Mesodermal cell (in vitro differentiated cells): ENCODE measurements around the gene CEPT1.
"Not testable (repeated sequence)": the region's sequence is repeated elsewhere in the genome, so short reads cannot be mapped to it uniquely, and the experiment has no call there.

Source experiments
- H3K27ac ChIP-seq: 2 replicates; pipeline ENCODE4 v1.7.0; 2013; ENCODE audit warnings: mild to moderate bottlenecking, low read depth, low read length, moderate library complexity; ENCODE audit not compliant: severe bottlenecking
- H3K36me3 ChIP-seq: 2 replicates; pipeline ENCODE4 v1.7.1; 2013; ENCODE audit warnings: mild to moderate bottlenecking, low read length, moderate library complexity; ENCODE audit not compliant: control insufficient read depth, insufficient read depth
- H3K4me1 ChIP-seq: one replicate; pipeline ENCODE4 v1.7.1; 2013; ENCODE audit warnings: mild to moderate bottlenecking, low read length; ENCODE audit not compliant: insufficient read depth, control insufficient read depth, poor library complexity, severe bottlenecking
- H3K4me3 ChIP-seq: 2 replicates; pipeline ENCODE4 v1.7.0; 2013; ENCODE audit warnings: low read length, control low read depth, mild to moderate bottlenecking; ENCODE audit not compliant: insufficient read depth, poor library complexity, severe bottlenecking; ENCODE audit errors: extremely low read depth
- H3K9me3 ChIP-seq: 2 replicates; pipeline ENCODE4 v1.7.1; 2013; ENCODE audit warnings: mild to moderate bottlenecking, low read length, moderate library complexity; ENCODE audit not compliant: control insufficient read depth
- WGBS, 2 experiments: methylation state at CpG; one replicate each; pipeline ENCODE4 v1.1.5; 2013; ENCODE audit warnings: missing lambda C conversion rate in 2 of 2; ENCODE audit not compliant: insufficient coverage in 2 of 2; 5-methylcytosine and 5-hydroxymethylcytosine counted together

The CEPT1 gene

DNA sequence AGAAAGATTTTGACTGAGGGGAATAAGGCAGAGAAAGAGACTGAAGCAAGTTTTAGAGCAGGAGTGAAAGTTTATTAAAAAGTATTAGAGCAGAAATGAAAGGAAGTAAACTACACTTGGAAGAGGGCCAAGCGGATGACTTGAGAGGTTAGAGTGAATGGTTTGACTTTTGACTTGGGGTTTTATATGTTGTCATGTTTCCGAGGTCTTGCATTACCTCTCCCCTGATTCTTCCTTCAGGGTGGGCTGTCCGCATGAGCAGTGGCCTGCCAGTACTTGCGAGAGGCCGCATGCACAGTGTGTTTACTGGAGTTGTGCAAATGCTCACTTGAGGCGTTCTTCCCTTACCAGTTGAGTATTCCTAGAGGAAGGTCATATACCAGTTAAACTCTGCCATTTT is 73.4 kb downstream of the CEPT1 start:
- WGBS, 2 experiments, result 96% methylated on average over 4 of the region's 6 CpGs
- Histone ChIP-seq H3K9me3 (no peaks in the 10 kb centered on the region), H3K27ac (no peak overlapping the region), H3K4me1 (peaks cover 23% of the 10 kb centered on the region), H3K36me3 (no peaks in the 10 kb centered on the region), H3K4me3 (no peak overlapping the region)

DNA sequence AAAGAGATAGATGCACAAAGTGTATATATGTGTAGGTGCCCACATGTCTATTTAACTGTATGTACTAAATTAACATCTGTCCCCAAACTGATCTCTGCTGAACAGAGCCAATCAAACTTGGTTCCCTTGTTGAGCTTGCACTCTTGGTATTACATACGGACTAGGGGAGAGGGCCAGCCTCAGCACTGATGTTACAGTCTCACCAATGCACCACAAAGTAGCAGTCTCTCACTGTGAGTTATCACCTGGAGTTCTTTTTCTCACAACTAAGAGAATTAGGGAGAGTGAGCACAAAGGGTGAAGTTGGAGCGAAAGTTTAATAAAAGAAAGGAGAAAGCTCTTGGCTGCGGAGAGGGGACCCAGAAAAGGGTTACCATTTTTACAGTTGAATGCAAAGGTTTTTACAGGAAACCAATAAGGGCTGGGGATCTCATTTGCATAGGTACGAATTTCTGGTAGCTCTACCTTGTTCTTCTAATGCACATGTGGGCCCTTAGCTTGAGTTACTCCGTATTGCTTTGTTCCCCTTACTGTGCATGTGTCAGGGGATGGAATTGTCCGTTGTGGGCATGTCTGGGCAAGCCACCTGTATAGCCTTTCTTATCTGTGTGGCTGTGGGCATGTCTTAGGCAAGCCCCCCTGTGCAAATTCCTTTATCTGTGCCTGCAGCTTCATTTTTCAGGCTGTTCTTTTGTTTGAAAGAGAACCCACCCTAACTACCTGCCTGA is 74.2 kb downstream of the CEPT1 start:
- Histone ChIP-seq H3K4me1 (peaks cover 23% of the 10 kb centered on the region), H3K9me3 (no peaks in the 10 kb centered on the region), H3K36me3 (no peaks in the 10 kb centered on the region), H3K4me3 (no peak overlapping the region), H3K27ac (no peak overlapping the region)
- 82 to 94% methylated on average over 3 to 5 of the region's 6 CpGs for WGBS, 2 experiments

DNA sequence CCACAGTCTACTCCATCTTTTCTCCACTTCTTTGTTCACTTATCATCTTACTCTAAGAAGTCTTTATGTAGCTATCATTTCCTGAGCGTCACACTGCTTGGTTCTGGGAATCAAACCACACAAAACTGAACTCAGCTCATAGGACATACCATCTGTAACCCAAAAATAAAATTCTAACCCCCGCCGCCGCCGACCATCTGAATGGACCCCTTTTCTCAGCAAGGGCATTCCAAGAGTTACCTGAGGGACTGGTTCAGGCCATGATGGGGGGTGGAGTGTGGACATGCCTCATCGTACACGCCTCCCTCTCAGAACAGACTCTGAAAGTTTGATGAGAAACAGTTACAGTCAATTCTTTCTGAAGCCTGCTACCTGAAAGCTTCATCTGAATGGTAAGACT is 74.9 kb downstream of the CEPT1 start:
- no peak overlapping the region for H3K4me3 ChIP-seq
- 85 to 88% methylated on average over 3 to 4 of the region's 7 CpGs for WGBS, 2 experiments
- peak overlapping the region; percentile 24 for H3K27ac ChIP-seq

DNA sequence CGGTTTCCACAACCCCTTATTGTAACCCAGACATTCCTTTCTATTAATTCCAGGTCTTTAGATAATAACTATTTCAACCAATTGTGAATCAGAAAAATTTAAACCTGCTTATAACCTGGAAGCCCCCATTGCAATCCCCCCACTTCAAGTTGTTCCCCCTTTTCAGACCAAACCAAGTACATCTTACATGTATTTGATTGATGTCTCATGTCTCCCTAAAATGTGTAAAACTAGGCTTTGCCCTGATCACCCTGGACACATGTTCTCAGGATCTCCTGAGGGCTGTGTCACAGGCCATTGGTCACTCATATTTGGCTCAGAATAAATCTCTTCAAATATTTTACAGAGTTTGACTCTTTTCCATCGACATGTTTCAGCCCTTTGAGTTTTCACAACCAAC is 75.3 kb downstream of the CEPT1 start:
- H3K27ac ChIP-seq, H3K9me3 ChIP-seq, H3K36me3 ChIP-seq, H3K4me3 ChIP-seq: not testable (repeated sequence)
- WGBS, 2 experiments, result 100% methylated on average over 1 of the region's 2 CpGs
- peaks cover 23% of the 10 kb centered on the region for H3K4me1 ChIP-seq

More for the DNA sequence above, 74.9 kb downstream of the CEPT1 start:
- Histone ChIP-seq H3K36me3 (no peaks in the 10 kb centered on the region), H3K9me3 (no peaks in the 10 kb centered on the region), H3K4me1 (peaks cover 23% of the 10 kb centered on the region)

DNA sequence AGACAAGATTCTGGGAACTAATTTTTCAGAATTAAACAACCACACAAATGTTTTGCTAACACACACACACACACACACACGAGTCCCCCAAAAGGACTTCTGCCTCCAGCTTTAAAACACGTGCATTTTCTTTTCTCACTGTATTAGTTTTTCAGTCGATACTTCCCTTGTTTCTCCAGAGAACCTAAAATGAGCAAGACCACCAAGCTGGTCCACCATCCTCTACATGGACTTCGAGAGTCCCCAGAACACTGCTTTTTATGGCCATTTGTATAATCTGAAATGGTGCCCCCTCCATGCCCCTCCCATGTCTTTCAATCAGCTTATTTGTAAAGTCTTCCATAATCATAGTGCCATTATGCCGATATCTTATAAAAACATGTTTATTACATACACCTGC is 76.7 kb downstream of the CEPT1 start:
- no peak overlapping the region for H3K27ac ChIP-seq
- H3K36me3 ChIP-seq, result no peaks in the 10 kb centered on the region
- no peaks in the 10 kb centered on the region for H3K9me3 ChIP-seq
- peaks cover 29% of the 10 kb centered on the region for H3K4me1 ChIP-seq
- WGBS, 2 experiments, result 76 to 100% methylated on average over 3 to 4 of the region's 5 CpGs
- H3K4me3 ChIP-seq, result no peak overlapping the region

DNA sequence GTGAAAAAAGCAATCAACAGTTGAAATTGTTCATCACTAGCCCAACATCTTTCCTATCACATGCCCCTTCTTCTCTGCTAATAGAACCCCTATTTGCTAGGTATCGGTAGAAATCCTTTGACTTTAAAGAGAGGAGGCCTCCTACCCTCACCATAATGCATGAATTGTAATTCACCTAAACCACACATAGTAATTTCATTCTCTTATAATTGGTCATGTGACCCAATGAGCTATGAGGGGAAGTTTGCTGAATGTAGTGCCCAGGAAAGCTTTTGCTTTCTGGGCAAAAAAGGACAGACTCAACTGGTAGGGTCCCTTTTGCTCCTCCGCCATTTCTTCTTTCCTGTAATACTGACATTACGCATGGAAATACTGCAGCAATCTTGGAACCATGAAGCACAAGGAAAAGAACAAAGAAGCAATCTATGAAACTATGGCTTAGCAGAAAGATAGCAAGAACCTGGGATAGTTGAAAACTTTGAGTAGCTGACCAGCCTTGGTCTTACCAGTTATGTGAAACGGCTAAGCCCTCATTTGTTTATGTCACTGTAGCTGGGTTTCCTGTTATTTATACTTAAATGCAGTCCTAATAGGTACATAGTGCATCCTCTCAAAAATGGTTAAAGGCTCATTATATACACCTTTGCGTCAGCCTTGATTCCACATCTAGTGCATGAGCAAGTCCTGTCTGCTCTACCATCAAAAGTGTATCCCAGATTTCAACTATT is 77.3 kb downstream of the CEPT1 start:
- 77 to 93% methylated on average over 3 to 5 of the region's 5 CpGs for WGBS, 2 experiments
- H3K36me3 ChIP-seq, result no peaks in the 10 kb centered on the region
- no peak overlapping the region for H3K4me3 ChIP-seq
- no peaks in the 10 kb centered on the region for H3K9me3 ChIP-seq
- H3K4me1 ChIP-seq, result peaks cover 29% of the 10 kb centered on the region
- H3K27ac ChIP-seq, result no peak overlapping the region

DNA sequence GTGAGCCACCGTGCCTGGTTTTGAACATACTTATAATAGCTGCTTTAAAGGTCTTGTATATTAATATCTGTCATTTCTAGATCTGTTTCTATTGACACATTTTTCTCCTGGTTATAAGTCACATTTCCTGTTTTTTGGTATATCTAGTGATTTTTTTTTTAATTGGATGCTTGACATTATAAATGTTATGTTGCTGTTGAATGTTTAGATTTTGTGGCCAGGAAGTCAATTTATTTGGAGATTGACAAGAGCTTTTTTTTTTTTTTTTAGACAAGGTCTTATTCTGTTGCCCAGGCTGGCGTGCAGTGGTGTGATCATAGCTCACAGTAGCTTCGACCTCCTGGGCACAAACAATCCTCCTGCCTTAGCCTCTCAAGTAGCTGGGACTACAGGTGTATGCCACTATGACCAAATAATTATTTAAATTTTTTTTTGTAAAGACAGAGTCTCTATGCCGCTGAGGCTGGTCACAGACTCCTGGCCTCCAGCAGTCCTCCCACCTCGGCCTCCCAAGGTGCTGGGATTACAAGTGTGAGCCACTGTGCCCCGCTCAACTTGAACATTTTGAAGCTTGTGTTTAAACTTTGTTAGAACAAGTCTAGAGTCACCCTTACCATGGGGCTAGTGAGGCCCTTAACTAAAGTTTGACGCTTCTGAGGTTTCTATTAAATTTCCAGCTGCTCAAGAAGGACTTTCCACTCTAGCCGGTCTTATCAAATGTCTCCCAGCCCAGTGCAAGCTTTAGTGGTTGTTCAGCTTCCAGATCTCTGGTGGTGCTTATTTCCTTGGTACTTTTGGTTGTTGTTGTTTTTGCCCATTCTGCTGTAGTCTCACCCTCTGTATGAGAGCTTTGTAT is 78.9 kb downstream of the CEPT1 start:
- no peaks in the 10 kb centered on the region for H3K9me3 ChIP-seq
- peaks cover 22% of the 10 kb centered on the region for H3K4me1 ChIP-seq
- H3K4me3 ChIP-seq, result no peak overlapping the region
- no peaks in the 10 kb centered on the region for H3K36me3 ChIP-seq
- WGBS, 2 experiments, result 83 to 93% methylated on average over 4 to 6 of the region's 8 CpGs
- H3K27ac ChIP-seq, result peak overlapping the region; percentile 34

DNA sequence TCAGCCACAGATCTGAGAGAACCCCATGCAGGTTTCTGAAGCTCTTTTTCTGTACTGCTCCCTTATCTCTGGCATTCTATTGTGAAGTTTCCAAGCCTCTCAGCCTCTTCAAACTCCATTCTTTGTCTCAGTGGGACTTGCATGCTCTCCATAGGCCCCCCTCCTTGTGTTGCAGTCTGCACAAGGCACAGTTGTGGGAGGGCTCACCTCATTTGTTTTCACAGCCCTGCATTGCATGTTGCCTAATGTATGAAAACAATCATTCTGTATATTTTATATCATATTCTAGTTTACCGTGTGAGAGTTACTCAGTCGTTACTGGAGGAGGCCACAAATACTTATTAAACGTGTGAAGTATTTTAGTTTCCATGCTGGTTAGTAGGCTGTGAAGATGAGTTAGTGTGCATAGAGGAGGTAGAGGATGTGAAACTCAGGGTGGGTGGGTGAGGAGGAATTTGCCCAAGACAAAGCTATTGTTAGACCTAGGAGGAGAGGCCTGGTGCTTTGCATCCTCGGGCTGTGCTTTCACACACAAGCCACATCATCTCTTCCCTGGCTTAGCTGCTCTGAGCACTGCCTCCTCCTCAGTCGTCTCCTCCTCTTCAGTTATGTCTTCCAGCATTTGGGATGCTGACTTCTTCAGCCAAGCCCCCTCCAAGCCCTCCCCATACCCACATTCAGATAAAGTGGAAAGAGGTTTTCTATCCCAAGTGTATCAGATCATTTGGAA is 79.7 kb downstream of the CEPT1 start:
- Histone ChIP-seq H3K4me3 (no peak overlapping the region), H3K9me3 (no peaks in the 10 kb centered on the region), H3K36me3 (no peaks in the 10 kb centered on the region), H3K4me1 (peaks cover 15% of the 10 kb centered on the region), H3K27ac (peak overlapping the region; percentile 34)
- 86 to 96% methylated on average over 1 to 2 of the region's 5 CpGs for WGBS, 2 experiments

DNA sequence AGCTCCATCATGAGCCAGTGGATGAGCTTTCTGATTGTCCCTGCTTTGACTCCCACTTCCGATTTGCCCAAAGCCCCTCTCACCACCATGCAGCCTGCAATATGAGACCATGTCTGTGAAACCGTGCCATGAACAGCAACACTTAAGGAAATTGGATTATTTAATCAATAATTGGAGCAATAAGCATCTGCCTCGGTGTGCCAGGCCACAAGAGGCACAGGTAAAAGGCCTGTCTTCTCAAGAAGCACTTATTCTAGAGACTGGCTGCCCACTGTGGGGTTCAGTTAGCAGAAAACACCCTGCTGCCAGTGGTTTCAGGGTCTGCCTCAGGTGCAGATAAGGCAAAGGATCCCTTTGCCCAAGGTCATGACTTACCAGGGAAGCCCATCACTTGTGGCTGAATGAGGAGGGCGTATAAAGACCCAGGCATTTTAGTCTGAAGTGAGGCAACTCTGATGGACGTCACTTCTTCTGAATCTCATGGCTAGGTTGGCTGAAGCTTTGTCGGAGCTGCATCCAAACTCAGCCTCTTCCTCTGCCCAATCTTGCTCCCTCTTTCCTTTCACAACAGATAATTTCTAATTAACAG is 80.4 kb downstream of the CEPT1 start:
- no peak overlapping the region for H3K27ac ChIP-seq
- H3K36me3 ChIP-seq, result no peaks in the 10 kb centered on the region
- H3K9me3 ChIP-seq, result no peaks in the 10 kb centered on the region
- WGBS, 2 experiments, result 91 to 92% methylated on average over 4 to 5 of the region's 6 CpGs
- H3K4me1 ChIP-seq, result peaks cover 12% of the 10 kb centered on the region
- no peak overlapping the region for H3K4me3 ChIP-seq

DNA sequence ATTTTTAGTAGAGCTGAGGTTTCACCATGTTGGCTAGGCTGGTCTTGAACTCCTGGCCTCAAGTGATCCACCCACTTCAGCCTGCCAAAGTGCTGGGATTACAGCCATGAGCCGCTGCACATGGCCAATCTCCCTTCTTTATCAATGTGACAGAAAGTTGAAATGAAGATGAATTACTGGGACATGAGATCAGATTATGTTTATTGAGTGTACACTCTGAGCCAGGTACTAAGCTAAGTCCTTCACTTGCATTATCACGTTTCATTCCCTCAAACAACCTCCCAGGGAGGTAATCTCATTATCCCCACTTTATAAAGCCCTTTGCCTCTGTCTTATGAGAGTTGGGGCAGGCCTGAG is 81.2 kb downstream of the CEPT1 start:
- H3K9me3 ChIP-seq, result no peaks in the 10 kb centered on the region
- no peaks in the 10 kb centered on the region for H3K36me3 ChIP-seq
- WGBS, 2 experiments, result 100% methylated on average over 1 of the region's 2 CpGs; no CpG with 5 or more reads in 1 of the 2 experiments
- H3K4me3 ChIP-seq, result no peak overlapping the region
- peaks cover 8% of the 10 kb centered on the region for H3K4me1 ChIP-seq
- H3K27ac ChIP-seq, result no peak overlapping the region
